GM23248 (cell line): ENCODE results near the gene KCNN3.

Experiments
- EZH2 ChIP-seq: fragments of 200-600 bp; sonication (generic); IDR thresholded peaks from 2 replicates; pipeline ENCODE4 v1.6.1; 2018; ENCODE audit warnings: antibody characterized with exemption, mild to moderate bottlenecking; ENCODE audit not compliant: insufficient read depth, poor library complexity, severe bottlenecking
- EZH2phosphoT487 ChIP-seq: fragments of 200-600 bp; sonication (generic); IDR thresholded peaks from 2 replicates; pipeline ENCODE4 v1.6.1; 2018; ENCODE audit warnings: antibody characterized with exemption, moderate library complexity, mild to moderate bottlenecking, low read depth; ENCODE audit not compliant: insufficient read depth

DNA sequence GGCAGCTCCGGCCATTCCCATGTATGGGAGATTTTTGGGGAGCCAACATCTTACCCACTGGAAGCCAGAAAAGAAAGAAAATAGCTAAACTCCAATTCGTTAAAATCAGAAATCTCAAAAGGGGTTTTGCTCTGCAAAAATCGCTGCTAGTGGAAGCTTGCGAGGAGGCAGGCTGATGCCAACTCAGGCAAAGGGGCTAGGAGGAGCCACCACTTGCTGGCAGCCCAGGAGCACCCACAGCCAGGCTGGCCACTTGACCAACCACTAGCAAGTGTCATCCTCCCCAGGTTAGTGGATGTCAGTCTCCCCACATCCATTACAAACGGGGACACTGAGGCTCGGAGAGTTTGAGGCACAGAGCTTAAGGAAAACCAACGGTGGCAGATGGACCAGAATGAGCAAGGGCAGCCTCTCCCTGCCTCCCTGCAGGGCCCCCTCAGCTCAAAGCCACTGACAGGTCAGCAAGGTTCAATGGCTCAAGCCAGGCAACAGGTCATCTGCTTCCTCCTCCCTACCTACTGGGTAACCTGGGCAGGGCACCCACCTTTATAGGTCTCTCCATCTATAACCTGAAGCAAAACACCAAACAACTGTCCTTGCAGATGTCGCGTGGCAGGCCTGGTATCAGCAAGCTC lies 10.8 kb downstream of the KCNN3 start:
- TF ChIP-seq EZH2 (no peak), EZH2phosphoT487 (no peak)
